ENCODE data around the gene FBLIM1. TPM values are rescaled to one million over a fixed set of nuclear protein-coding genes. Genes with fewer than 3 reads are reported as not detected.

Gene FBLIM1
- total RNA-seq, 1 experiment from 2014 or later: 64.7 TPM

GRCh38 chr1:15755021-15755645, 3.5 kb upstream of the FBLIM1 start:
- no peak overlapping the region for H3K4me2 ChIP-seq (ENCODE audit: insufficient read depth, insufficient read length, low read length)
- H3K9ac ChIP-seq (ENCODE audit: extremely low read depth, insufficient read length, low read length): no peak overlapping the region
- no peak for DNase-seq
- no peak overlapping the region for H4K8ac ChIP-seq (replicated peaks; ENCODE audit: insufficient read length, low read depth, low read length)
- H2AFZ ChIP-seq (ENCODE audit: low read length): no peak overlapping the region
- no peak overlapping the region for H4K91ac ChIP-seq (ENCODE audit: insufficient read length, low read depth, low read length)
- TF ChIP-seq CTCF (conservative IDR thresholded peaks at IDR 0.05): no peak
- H3K23ac ChIP-seq (ENCODE audit: insufficient read length, low read depth, low read length): no peak overlapping the region
- H2AK5ac ChIP-seq (ENCODE audit: insufficient read length, low read length): no peak overlapping the region
- no peaks in the 10 kb centered on the region for H3K9me3 ChIP-seq (ENCODE audit: control insufficient read depth, low read depth, low read length)
- H4K20me1 ChIP-seq (ENCODE audit: control insufficient read depth, insufficient read depth, insufficient read length): no peaks in the 10 kb centered on the region
- H3K56ac ChIP-seq (ENCODE audit: insufficient read length, low read depth, low read length): no peak overlapping the region
- H3T11ph ChIP-seq (ENCODE audit: low read length): no peak overlapping the region
- H3K23me2 ChIP-seq (ENCODE audit: insufficient read length, low read depth, low read length, poor library complexity, severe bottlenecking): peaks cover 14% of the 10 kb centered on the region
- H2BK15ac ChIP-seq (ENCODE audit: low read depth, low read length): no peak overlapping the region
- Mint-ChIP-seq H3K4me1 (peaks cover 24 to 30% of the 10 kb centered on the region in 2 experiments), H3K36me3 (ENCODE audit: insufficient read depth in 1 of 3, low read depth in 3 of 3) (peaks cover 0 to 2% (median 0%) of the 10 kb centered on the region in 3 experiments; a peak in 1 of 7 replicates), H3K27ac (no peak overlapping the region), H3K4me3 (no peak overlapping the region), H3K9me3 (no peaks in the 10 kb centered on the region), H3K27me3 (ENCODE audit: low read depth) (peaks cover 26% of the 10 kb centered on the region)
- no peak overlapping the region for H3K14ac ChIP-seq (ENCODE audit: insufficient read depth, low read length)
- H3K4me1 ChIP-seq (ENCODE audit: insufficient read depth, low read length): peaks cover 14% of the 10 kb centered on the region; the same call in 1 of the 2 replicates
- peaks cover 4% of the 10 kb centered on the region; the same call in 1 of the 2 replicates for H3K79me2 ChIP-seq (ENCODE audit: insufficient read depth, low read length)
- H2BK12ac ChIP-seq (ENCODE audit: insufficient read length, low read depth, low read length): no peak overlapping the region
- no peak overlapping the region for H2BK5ac ChIP-seq (ENCODE audit: insufficient read length, low read length)
- H2BK120ac ChIP-seq (ENCODE audit: low read depth, low read length, poor library complexity, severe bottlenecking): no peak overlapping the region
- H3K18ac ChIP-seq (ENCODE audit: insufficient read length, low read depth, low read length): no peak overlapping the region
- no CpG with 5 or more reads among the region's 2 CpGs for WGBS (ENCODE audit: extremely low coverage, insufficient read length, low lambda C conversion rate)
- H3K27ac ChIP-seq (ENCODE audit: insufficient read length, low read depth, low read length): no peak overlapping the region
- H2BK20ac ChIP-seq (ENCODE audit: low read depth, low read length, poor library complexity, severe bottlenecking): no peak overlapping the region
- H3K79me1 ChIP-seq (ENCODE audit: insufficient read depth, low read depth, low read length, poor library complexity, severe bottlenecking): no peaks in the 10 kb centered on the region
- no peak overlapping the region for H4K5ac ChIP-seq (ENCODE audit: insufficient read length, low read depth, low read length)
- no peak overlapping the region for H3K4ac ChIP-seq (ENCODE audit: low read depth, low read length)
- H3K27me3 ChIP-seq (ENCODE audit: insufficient read depth, low read length): no peaks in the 10 kb centered on the region
